ENCODE data around the gene PPIL4. TPM values are rescaled to one million over a fixed set of nuclear protein-coding genes. Genes with fewer than 3 reads are reported as not detected.

Gene PPIL4
- total RNA-seq, 1 donor from 2014 or later: 15.7 TPM

- TF ChIP-seq CTCF (IDR thresholded peaks at IDR 0.05; ENCODE audit: borderline replicate concordance): no peak
- intact Hi-C loops (cut with micrococcal nuclease): no loop called here
- Histone ChIP-seq H3K27ac (replicated peaks) (no peak overlapping the region), H3K4me1 (no peaks in the 10 kb centered on the region), H3K27me3 (ENCODE audit: low read depth) (no peaks in the 10 kb centered on the region), H3K4me3 (no peak overlapping the region), H3K9me3 (replicated peaks) (no peaks in the 10 kb centered on the region), H3K36me3 (peaks cover 94% of the 10 kb centered on the region)
- DNase-seq: no peak
Measured at GRCh38 chr6:149529650-149530049, 16.2 kb downstream of the PPIL4 start.

- Histone ChIP-seq H3K27me3 (ENCODE audit: low read depth) (no peaks in the 10 kb centered on the region), H3K4me3 (no peak overlapping the region), H3K27ac (replicated peaks) (no peak overlapping the region), H3K36me3 (peaks cover 61% of the 10 kb centered on the region), H3K4me1 (peaks cover 12% of the 10 kb centered on the region), H3K9me3 (replicated peaks) (no peaks in the 10 kb centered on the region)
- no peak for TF ChIP-seq CTCF (IDR thresholded peaks at IDR 0.05; ENCODE audit: borderline replicate concordance)
- DNase-seq: no peak
- intact Hi-C loops (cut with micrococcal nuclease): loop anchor here (5.0 kb wide), 2 partner anchors 63 to 483 kb away; no protein-coding TSS in a partner anchor
Measured at GRCh38 chr6:149515494-149515893, 30.3 kb downstream of the PPIL4 start.

- H3K36me3 ChIP-seq: peaks cover 56% of the 10 kb centered on the region
Measured at GRCh38 chr6:149513915-149514314, 31.9 kb downstream of the PPIL4 start.

GRCh38 chr6:149510793-149511512 is 34.9 kb downstream of the PPIL4 start:
- no peak for TF ChIP-seq CTCF (IDR thresholded peaks at IDR 0.05; ENCODE audit: borderline replicate concordance)
- peaks cover 35% of the 10 kb centered on the region for H3K36me3 ChIP-seq

More at GRCh38 chr6:149513915-149514314, 31.9 kb downstream of the PPIL4 start:
- Histone ChIP-seq H3K27ac (replicated peaks) (no peak overlapping the region), H3K4me3 (no peak overlapping the region), H3K9me3 (replicated peaks) (no peaks in the 10 kb centered on the region), H3K27me3 (ENCODE audit: low read depth) (no peaks in the 10 kb centered on the region), H3K4me1 (peaks cover 4% of the 10 kb centered on the region)
- intact Hi-C loops (cut with micrococcal nuclease): no loop called here
- no peak for DNase-seq
- TF ChIP-seq CTCF (IDR thresholded peaks at IDR 0.05; ENCODE audit: borderline replicate concordance): no peak

GRCh38 chr6:149508485-149508884 is 37.4 kb downstream of the PPIL4 start:
- intact Hi-C loops (cut with micrococcal nuclease): no loop called here
- H3K36me3 ChIP-seq: peaks cover 44% of the 10 kb centered on the region
- no peak overlapping the region for H3K27ac ChIP-seq (replicated peaks)
- no peaks in the 10 kb centered on the region for H3K27me3 ChIP-seq (ENCODE audit: low read depth)
- no peak overlapping the region for H3K4me3 ChIP-seq
- no peak for DNase-seq
- no peak for TF ChIP-seq CTCF (IDR thresholded peaks at IDR 0.05; ENCODE audit: borderline replicate concordance)
- no peaks in the 10 kb centered on the region for H3K4me1 ChIP-seq
- H3K9me3 ChIP-seq (replicated peaks): no peaks in the 10 kb centered on the region

More at GRCh38 chr6:149510793-149511512, 34.9 kb downstream of the PPIL4 start:
- H3K27me3 ChIP-seq (ENCODE audit: low read depth): no peaks in the 10 kb centered on the region
- intact Hi-C loops (cut with micrococcal nuclease): no loop called here
- no peak for DNase-seq
- no peak overlapping the region for H3K4me3 ChIP-seq
- no peaks in the 10 kb centered on the region for H3K9me3 ChIP-seq (replicated peaks)
- no peaks in the 10 kb centered on the region for H3K4me1 ChIP-seq
- no peak overlapping the region for H3K27ac ChIP-seq (replicated peaks)
